ENCODE measurements around the gene CCM2. TPM values are rescaled to one million over a fixed set of nuclear protein-coding genes. Genes with fewer than 3 reads are reported as not detected.
"Not testable (repeated sequence)": the region's sequence is repeated elsewhere in the genome, so short reads cannot be mapped to it uniquely, and the experiment has no call there.

CCM2 gene
- total RNA-seq, 1 experiment from 2014 or later, result 61.5 TPM

DNA sequence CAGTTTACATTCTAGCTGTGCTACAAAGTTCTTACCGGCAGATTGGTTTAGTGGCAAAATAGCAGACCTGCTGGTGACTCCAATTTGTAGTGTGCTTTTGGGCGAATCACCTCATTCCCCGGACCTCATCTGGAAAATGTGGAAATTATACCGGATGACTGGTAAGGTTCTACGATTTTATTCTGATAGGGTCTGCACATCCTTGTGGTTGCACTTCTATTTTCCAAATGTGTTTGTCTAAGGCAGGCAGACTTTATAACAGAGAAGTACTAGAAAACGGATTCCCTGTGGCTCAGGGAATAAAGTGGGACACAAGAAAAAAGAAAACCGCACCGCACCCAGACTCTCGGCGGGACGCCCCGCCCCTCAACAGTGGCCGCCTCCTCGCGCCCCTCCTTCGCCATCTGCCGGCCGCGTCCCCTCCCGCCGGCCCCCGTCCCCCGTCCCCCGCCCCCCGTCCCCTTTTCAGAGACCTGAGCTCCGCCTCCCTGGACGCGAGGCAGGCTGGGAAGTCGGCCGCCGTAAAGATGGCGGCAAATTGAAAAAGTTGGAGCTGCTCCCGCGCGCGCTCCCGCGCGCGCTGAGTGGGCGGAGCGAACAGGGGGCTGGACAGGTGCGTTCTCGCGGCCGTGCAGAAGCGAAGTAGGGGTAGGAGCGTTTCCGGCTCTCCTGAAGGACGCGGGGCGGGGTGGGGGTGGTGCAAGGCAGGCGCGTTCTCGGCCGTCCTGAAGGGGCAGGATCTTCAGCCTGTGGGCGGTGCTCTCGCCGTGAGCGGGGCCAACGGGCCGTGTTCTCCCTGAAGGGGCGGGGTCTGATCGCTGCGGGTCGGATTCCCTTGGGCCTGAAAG, 532 bp upstream of the CCM2 start:
- peak; percentile 100 for DNase-seq (ENCODE audit: low spot score)

DNA sequence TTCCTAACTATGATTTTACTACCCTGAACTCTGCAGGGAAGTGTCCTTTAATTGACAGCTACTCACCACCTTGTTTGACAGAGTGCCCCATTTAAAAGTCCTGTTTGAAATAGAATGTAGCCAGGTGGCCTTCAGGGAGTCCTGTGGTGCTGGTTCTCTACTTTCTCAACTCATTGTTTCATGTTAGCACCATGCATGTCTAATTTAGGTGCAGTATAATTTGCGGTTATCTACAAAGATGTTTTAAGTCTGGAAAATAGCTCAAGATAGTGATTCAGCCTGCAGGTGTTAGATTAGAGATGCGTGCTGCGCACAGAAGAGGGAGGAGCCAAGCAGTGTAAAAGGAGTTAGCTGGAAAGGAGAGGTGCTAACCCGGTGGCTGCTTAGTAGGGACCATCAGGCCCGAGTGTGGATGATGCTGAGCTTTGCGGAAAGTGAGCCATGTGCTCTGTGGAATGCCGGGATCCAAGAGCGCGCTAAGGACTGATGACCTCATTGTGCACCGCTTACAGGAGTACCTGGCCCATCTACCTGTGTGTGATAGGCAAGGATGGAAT, 1.2 kb downstream of the CCM2 start:
- no peak for DNase-seq (ENCODE audit: low spot score)

DNA sequence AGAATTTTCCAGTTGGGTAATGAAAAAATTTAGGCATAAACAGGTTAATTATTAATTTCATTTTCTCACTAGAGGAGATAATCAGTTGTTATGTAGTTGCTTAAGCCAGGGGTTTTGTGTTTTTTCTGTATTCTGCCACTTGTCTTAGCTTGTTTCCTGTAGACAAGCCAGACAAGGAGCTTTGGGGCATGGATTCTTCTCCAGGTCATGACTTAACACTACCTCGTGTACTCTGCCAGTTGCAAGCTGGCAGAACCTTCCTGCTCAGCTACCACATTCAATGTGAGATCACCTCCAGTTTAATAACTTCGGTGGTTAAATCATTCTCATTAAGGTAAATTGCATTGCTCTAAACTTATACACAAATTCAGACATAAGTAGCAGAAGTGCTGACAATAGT, 1.8 kb downstream of the CCM2 start:
- no peak for DNase-seq (ENCODE audit: low spot score)

DNA sequence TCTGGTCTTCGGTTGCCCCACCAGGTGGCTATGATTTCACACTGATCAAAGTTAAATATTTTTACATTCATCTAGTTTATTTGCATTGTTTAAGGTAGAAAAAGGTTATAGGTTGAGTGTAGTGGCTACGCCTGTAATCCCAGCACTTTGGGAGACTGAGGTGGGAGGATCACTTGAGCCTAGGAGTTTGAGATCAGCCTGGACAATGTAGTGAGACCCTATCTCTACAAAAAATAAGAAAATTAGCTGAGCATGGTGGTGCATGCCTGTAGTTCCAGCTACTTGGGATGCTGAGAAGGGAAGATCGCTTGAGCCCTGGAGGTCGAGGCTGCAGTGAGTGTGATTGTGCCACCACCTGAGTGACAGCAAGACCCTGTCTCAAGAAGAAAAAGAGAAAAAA, 3.8 kb downstream of the CCM2 start:
- DNase-seq (ENCODE audit: low spot score), result no peak

DNA sequence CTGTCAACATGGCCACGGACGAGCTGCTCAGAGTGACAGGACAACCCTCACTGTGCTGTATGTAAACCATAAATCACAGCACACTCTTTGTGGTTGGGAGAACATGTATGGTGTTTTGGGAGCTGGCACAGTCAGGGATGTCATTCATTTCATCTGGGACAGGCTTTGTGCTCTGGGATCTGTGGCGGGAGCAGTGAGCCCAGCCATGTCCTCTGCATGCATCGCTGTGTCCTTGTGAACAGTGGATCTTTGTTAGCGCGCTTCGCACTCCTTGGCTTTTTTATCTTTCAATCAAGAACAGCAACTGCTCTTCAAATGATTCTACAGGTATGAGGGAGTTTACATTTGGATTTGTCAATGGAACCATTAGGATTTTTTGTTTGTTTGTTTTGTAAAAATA, 7.1 kb downstream of the CCM2 start:
- no peak for DNase-seq (ENCODE audit: low spot score)

DNA sequence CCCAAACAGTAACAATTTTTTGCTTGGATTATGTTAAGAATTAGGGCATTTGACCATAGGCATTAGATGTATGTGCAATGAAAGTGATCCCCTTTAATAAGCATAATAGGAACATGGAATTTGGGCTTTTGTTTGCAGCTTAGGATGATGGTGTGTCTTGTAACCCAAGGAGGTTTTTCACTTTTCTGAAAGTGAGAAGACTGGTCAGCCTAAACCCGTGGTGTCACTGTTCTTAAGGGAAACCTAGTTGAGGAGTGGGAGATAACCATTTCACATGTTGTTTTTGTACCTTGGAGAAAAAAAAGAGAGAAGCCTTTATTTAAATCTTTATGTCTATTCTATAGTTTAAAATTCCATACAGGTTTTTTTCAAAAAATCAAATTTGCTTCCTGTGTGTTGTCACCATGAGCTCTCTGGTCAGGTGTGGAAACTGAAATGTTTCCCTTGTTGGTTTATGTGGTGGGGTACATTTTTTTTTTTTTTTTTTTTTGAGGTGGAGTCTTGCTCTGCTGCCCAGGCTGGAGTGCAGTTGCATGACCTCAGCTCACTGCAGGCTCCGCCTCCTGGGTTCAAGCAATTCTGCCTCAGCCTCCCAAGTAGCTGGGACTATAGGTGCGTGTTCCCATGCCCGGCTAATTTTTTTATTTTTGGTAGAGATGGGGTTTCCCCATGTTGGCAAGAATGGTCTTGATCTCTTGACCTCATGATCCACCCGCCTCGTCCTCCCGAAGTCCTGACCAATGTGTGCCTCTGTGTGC, 7.7 kb downstream of the CCM2 start:
- DNase-seq (ENCODE audit: low spot score), result no peak

DNA sequence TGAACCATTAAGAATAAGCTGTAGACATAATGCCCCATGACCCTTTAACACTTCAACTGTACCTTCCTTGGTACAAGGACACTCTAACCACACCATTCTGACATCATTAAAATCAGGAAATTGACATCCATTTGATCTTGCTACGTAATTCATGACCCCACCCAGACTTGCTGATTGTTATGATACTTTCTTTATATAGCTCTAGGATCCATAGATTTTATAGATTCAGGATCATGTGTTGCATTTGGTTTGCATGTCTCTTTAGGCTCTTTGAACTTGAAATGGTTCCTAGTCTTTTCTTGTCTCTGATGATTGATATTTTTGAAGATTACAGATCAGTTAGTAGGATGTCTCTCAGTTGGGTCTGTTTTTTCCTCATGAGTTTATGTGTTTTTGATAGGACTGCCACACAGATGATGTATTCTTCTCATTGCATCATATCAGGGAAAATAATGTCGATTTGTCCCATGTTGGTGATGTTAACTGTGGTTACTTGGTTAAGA, 13.5 kb downstream of the CCM2 start:
- DNase-seq (ENCODE audit: low spot score), result no peak

DNA sequence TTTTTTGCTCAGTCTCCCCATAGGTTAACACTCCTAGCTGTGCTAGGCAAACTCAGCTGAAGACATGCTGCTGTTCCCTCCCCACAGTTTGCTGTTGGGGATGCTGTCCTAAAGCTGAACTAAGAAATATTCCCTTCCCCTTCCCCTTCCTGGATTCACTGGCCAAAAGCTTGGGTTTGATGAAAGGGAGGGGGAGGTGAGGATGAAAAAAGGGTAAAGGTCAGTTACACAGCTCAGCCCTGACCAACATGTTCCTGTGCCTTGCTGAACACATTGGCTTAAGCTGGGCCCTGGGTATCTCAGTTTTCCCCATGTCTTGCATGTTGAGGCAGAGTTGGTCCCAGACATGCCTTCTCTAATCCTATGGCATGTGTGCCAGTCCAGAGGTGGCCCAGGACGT, 15.3 kb downstream of the CCM2 start:
- no peak for DNase-seq (ENCODE audit: low spot score)

DNA sequence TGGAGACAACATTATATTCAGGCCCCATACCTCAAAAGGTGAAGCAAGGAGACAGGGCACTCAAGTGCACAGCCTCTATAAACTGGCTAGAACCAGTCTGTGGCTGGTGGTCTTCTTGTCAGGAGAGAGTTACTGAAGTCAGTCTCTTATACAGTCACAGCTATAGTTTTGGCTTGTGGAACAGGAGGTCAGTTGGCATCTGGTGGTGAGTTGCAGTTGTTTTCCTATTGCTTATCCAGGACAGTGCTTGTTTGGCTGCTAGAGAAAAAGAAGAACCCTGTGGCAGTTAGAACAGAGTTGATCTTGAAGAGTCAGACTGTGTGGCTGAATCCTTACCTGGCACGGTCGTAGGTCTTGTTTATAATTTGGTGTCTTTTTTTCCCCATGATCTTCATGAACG, 17.3 kb downstream of the CCM2 start:
- no peak for DNase-seq (ENCODE audit: low spot score)

DNA sequence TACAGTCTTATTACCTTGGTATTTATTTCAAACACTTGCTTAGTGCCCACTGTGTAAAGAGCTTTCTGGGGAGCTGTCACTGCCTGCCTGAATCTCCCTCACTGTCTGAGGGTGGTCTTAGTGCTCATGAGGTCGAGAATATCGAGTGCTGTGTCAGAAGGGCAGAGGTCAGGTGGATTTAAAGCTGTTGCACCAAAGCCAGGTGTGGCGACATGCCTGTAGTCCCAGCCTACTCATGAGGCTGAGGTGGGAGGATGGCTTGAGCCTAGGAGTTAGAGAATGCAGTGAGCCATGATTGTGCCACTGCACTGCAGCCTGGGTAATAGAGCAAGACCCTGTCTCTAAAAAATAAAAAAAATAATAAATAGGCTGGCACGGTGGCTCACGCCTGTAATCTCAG, 20.9 kb downstream of the CCM2 start:
- DNase-seq (ENCODE audit: low spot score), result no peak

DNA sequence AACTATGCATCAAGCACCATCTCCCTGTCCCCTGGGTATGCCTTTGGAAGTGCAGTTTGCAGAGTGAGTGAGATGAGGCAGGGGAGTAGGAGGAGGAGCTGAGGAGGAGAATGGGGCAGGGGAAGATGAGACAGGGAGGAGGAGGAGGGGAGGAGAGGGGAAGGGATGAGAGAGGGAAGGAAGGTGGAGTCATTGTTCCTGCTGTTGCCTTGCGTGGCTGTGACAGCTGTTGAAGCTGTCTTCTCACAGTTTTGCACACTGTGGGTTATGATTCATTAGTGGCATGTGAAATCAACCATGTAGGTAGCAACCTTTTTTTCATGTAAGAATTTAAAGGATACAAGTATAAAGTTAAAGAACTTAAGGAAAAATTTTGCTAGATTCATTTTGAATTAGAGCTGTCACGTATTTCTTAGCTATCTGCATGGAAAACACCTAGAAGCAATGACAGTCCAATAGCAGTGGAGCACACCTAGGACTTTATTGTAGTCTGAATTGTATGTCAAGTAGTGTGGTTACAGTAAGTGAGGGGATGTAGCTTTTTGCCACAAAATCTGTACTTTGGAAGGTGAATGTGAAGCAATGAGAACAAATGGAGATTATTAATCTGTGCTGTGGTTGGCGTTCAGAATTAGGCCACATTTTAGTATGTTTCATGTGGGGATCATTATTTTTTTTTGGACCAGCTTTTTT, 21.7 kb downstream of the CCM2 start:
- peak; percentile 47 for DNase-seq (ENCODE audit: low spot score)

DNA sequence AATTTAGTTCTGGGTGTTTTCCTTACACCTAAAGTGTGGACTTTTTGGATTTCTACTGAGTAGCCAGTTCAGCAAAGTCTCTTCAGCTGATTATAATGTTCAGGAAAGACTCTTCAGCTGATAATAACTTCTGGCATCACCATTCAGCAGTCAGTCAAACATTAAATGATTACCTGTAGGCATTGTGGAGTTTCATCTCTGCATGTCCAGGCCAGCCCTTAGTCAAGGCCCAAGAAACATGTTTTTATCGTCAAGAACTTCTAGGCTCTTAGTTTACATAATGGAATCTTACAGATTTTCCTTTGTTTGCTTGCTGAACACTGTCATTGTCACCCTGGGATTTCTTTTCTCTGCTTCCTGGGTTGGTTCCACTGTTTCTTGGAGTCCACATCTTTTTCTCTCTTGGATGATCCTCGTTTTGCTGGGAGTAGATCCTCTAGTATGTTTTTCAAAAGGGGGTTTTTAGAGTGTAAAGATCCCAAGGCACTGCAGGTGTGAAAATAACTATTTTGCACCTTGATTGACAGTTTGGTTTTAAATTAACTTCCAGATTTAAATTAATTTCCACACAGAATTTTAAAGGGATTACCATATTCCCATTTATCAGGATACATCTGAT, 24.2 kb downstream of the CCM2 start:
- DNase-seq (ENCODE audit: low spot score), result no peak

DNA sequence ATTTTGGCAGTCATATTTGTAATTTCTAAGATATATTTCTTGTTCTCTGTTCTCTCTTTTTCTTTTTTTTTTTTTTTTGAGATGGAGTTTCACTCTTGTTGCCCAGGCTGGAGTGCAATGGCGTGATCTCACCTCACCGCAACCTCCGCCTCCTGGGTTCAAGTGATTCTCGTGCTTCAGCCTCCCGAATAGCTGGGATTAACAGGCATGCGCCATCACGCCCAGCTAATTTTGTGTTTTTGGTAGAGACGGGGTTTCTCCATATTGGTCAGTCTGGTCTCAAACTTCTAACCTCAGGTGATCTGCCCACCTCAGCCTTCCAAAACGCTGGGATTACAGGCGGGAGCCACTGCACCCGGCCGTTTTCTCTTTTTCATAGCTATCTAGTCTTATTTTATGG, 25.5 kb downstream of the CCM2 start:
- DNase-seq (ENCODE audit: low spot score), result not testable (repeated sequence)

DNA sequence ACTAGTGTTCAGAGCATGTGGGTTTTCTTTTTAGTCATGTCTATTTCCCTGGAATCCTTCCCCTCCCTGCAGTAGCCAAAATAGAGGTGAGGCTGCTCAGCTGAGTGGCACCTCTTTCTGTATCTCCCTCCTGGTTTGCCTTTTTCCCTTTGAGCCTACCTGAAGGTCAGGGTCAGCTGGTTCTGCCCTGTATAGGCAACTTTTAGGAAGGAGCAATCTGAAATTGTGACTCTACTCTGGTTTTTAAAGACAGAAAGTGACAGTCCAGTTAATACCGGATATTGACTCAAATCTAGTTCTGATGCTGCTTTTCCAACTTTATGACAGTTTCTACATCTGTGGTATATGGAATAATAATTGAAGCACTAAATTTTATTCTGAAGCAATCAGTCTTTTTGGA, 26.0 kb downstream of the CCM2 start:
- DNase-seq (ENCODE audit: low spot score), result no peak

DNA sequence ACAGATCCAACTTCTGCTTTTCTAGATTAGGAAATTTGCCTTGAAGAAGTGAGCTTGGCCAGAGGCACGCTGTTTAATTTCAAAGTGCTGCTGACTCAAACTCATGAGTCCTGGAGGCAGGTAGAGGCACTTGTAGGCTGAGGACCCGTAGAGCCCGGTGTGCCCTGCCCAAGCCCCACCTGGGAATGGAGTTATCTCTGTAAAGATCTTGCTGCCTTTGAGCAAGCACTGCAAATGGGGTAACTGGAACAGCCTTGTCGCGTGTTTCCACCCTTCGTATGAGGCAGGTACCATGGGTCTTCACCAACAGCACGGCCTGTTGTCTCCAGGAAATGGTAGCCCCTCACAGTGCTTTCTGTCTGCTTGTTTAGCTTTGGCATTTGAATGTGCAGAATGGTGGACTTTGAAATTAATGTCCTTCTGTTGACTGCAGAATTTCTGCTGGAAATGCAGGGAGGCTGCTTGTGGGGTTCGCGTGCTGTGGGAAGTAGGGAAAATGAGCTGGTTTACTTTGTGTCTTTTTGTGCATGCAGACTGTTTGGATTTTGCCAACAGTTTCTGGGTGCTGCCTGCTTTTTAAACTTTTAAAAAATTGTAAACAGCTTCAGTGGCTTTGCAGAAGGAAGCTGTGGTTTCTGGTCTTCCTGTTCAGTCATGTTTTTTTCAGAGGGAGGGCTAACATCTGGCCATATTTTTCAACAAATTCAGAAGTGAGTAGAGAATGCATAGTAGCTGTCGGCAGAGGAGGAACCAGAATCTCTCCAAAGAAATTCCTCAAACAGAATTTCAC, 27.2 kb downstream of the CCM2 start:
- DNase-seq (ENCODE audit: low spot score), result no peak

DNA sequence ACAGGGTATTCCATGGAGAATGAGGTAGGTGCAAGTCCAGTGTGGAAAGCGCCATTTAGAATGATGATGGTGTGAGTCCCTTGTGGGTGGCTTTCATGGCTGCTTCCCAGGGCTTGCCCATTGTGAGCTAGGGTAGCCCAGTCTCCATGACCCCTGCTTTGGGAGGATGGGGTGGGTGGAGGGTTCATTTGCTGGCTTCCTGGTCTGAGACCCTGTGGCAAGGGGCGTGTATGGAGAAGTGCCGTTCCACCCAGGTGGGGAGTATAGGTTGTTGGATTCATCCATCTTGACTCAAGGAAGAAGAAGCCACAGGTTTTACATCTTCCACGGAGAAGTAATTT, 27.7 kb downstream of the CCM2 start:
- no peak for DNase-seq (ENCODE audit: low spot score)

DNA sequence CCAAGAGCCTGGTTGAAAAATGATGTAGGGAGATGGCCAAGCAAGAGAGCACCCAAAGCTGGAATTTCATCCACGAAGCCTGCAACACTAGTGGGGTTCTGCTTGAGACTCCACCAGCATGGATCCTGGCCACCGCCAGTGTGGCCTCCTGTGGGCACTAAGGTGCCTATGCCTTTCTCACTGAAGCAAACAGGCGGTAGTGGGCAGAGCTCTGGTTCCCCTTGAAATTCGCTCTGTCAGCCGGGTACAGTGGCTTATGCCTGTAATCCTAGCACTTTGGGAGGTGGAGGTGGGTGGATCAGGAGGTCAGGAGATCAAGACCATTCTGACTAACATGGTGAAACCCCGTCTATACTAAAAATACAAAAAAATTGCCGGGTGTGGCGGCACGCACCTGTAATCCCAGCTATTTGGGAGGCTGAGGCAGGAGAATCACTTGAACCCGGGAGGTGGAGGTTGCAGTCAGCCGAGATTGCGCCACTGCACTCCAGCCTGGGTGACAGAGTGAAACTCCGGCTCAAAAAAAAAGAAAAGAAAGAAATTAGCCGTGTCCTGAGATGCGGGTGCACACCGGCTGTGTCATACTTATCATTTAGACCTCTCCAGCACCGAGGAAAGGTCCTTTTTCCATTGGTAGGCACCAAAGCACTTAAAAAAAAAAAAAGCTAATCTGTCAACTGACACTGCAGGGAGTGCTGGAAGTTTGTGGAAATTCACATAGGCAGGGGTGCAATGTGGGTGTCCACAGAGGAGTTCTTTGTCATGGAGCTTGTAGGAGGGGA, 28.3 kb downstream of the CCM2 start:
- DNase-seq (ENCODE audit: low spot score), result no peak

DNA sequence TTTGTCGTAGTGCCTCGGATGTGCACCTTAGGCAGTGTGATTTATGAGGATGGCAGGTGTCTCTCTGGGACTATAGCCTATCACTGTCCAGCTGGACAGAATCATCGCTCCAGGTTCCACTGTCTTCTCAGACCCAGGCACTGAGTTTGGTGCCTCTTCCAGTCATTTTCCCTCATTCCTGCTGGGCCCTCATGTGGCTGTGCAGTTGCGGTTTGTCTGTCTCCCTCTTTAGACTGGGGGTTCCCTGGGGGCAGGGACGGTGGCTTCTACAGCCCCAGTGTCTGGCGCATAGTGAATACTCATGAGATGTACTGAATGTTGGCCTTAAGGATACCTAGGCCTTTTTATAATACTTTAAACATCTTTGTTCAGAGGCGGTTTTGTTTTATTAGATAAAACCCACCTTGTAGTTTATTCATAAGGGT, 28.9 kb downstream of the CCM2 start:
- DNase-seq (ENCODE audit: low spot score), result no peak

DNA sequence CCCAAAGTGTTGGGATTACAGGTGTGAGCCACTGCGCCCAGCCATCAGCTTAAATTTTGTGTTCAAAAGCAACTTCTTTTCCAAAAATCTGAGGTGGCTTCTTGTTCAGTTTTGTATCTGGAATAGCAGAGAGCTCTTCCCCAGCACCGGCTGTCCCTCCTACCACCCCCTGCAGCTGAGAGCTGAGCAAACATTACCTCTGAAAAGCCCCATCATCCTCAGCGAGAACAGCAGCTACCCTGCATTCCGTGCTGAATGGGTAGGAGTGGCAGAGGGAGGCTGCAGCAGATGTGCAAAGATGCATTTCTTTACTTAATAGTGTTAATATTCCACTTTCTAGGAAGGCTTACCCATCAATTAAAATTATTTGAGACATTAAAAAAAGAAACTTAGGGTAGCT, 31.8 kb downstream of the CCM2 start:
- no peak for DNase-seq (ENCODE audit: low spot score)

DNA sequence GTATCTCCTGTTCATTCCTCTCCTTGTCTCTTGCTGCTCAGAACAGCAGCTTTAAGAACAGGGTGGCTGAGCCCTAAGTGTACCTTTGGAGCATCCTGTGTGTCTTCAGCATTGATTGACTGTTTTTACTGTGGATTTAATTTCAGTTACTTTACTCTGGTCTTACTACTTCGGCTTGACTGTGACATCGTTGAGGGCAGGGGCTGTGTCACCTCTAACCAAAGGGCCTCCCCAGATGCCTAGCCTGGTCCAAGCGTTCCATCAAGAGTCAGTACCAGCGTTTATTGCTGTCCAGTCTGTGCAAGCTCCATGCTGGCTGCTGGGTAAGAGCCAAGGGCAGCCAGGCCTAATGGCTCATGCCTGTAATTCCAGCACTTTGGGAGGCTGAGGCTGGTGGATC, 32.4 kb downstream of the CCM2 start:
- DNase-seq (ENCODE audit: low spot score), result no peak

Measured in H4 (cell line).